HG02885 (cell line): Measurements from ENCODE around the gene C1RL.

Source experiments
- ATAC-seq: cut with Tn5 transposase; IDR thresholded peaks from one replicate; pipeline ENCODE4 v1.9.1; 2021; ENCODE audit warnings: mild to moderate bottlenecking; ENCODE audit not compliant: unreplicated experiment, poor library complexity

The C1RL gene

GRCh38 chr12:7108796-7109571 is at the start of gene C1RL:
TSS of gene C1RL (minus strand) at chr12:7109214. CDS start at chr12:7109180, 34 bp downstream.
- ATAC-seq, result peak; percentile 44

DNA sequence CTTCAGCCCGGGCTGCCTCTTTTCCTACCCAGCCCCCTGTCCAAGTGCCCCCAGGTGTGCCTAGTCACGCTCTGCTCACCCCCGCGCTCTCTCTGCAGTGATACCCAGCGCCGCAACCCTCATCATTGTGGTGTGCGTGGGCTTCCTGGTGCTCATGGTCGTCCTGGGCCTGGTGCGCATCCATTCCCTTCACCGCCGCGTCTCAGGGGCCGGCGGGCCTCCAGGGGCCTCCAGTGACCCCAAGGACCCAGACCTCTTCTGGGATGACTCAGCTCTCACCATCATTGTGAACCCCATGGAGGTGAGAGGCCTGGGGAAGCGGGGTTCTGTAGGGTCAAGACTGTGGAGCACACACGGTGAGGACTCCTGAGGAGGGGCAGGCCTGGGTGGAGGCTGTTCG is 48.4 kb upstream of the C1RL start:
- ATAC-seq, result no peak

- no peak for ATAC-seq
These were observed 47.5 kb upstream of the C1RL start for GRCh38 chr12:7156259-7157197.

GRCh38 chr12:7155471-7156034 is 46.5 kb upstream of the C1RL start:
- no peak for ATAC-seq

- no peak for ATAC-seq
These were observed 46.0 kb upstream of the C1RL start for GRCh38 chr12:7154901-7155470.

- ATAC-seq, result no peak
These were observed 45.0 kb upstream of the C1RL start for GRCh38 chr12:7154042-7154441.

DNA sequence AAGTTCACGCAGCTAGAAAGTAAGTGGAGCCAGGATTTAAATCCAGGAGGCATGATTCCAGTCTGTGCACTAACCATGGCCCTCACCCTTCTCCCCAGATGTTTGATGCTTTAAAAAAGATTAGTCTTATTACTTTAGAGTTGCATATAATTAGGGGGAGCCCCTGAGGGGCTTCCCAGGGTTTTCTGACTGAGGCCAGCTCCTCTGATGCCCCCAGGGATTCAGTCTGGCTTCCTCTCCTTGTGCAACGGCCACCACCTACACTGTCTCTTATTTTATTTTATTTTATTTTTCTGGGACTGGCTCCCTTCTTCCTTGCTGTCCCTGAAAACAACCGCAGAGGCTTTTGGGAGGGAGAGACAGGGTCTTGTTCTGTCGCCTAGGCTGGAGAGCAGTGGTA is 43.8 kb upstream of the C1RL start:
- no peak for ATAC-seq

DNA sequence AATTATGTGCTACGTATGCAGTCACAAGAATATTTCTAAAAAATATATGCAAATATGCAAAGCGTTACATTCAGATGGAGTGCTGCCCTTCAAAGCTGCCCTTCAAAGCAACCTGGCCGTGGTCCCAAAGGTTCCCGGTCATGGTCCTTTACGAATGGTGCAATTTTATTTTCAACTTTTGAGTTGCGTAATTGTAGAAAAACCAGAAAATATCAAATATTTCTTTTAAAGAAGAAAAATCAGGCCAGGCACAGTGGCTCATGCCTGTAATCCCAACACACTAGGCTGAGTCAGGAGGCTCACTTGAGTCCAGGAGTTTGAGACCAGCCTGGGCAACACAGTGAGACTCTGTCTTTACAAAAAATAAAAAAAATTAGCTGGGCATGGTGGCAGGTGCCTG is 42.5 kb upstream of the C1RL start:
- ATAC-seq, result no peak

GRCh38 chr12:7150841-7151240 is 41.8 kb upstream of the C1RL start:
- ATAC-seq, result no peak

DNA sequence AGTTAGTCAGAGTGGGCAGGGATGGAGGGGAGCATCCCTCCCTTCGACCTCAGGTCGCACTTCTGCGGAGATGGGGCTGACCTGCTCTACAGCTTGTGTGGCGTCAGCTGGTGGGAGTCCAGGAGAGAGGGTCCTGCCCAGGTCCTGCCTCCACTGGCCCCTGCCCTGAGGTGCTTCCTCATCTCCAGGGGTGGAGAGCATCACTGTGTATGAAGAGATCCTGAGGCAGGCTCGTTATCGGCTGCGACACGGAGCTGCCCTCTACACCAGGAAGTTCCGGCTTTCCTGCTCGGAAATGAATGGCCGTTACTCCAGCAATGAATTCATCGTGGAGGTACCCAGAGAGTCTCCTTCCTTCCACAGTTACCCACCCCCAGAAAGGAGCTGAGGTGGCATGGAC is 41.3 kb upstream of the C1RL start:
- no peak for ATAC-seq

DNA sequence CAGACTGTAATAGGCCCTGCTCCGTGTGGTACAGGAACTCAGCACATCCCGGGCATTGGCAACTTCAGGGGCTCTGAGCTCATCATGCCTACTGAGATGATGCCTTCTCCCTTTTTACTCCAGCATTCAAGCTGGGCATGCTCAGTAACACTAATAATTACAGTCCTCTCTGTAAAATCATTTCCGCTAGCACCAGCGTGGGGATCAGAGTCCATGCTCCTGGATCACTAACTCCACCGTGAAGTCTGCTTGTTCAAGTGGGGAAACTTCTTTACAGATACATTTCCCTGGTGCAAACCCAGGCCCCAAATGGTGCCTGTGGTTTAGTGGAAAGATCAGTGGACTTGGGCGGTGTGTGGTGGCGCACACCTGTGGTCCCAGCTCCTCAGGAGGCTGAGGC is 37.9 kb upstream of the C1RL start:
- ATAC-seq, result no peak

DNA sequence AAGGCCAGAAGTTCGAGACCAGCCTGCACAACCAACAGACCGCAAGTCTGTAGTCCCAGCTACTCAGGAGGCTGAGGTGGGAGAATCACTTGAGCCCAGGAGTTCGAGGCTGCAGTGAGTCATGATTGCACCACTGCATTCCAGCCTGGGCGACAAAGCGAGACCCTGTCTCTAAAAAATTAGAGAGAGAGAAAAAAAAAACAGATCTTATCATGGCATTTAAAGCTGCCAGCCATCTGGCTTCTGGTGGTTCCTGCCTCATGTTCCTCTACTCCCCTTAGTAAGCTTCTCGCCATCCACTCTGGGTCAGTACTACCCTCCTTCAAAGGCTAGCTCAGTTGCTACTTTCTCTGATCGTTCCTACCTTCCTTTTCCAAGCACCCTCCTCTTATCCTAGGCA is 37.2 kb upstream of the C1RL start:
- ATAC-seq, result no peak

DNA sequence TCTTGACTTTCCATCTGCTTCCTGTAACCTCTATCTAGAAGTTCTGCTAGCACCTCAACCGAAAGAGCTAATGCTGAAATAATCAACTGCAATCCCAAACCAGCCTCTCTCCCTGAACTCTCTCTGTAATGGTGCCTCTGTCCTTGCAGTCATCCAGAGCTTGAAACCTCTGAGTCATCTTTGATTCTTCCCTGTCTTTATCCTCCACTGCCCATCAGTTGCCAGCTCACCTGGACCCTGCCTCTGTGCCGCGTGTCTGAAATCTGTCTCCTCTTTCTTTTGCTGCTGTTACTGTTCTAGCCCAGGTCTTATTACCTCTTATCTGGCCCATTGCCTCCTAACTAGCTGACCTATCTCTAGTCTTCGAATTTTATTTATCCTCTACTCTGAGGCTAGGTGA is 36.7 kb upstream of the C1RL start:
- no peak for ATAC-seq

DNA sequence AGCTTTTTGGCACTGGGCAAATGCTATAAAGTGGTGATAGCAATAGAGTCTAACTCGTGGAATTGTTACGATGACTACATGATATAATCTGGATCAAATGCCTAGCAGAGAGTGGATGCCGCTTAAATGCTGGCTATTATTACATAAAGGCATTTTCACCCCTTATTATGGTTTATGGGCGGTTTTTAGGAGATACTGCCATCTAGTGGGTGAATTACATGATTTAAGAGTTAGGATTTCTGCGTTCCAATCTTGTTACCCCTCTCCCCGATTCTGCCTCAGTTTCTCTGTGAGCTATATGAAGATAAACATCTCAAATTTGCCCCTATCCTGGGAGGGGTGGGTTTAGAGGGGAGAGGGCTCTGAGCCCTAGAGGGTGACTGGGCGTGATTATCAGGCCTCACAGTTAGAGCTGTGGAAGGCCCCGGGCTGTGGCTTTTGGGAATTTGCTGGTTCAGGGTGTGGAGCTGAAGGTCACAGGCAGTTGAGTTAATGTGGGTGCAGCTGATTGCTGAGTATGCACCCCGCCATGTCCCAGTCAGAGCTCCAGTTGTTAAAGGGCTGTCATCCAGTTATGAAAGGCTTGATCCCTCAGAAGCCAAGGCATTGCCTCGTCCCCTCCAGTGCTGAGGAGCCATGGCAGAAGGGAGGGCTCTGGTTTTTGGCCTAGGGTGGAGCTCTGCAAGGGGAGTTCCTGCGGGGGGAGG is 35.6 kb upstream of the C1RL start:
- ATAC-seq, result no peak

- no peak for ATAC-seq
These were observed 34.5 kb upstream of the C1RL start for GRCh38 chr12:7143564-7143963.

DNA sequence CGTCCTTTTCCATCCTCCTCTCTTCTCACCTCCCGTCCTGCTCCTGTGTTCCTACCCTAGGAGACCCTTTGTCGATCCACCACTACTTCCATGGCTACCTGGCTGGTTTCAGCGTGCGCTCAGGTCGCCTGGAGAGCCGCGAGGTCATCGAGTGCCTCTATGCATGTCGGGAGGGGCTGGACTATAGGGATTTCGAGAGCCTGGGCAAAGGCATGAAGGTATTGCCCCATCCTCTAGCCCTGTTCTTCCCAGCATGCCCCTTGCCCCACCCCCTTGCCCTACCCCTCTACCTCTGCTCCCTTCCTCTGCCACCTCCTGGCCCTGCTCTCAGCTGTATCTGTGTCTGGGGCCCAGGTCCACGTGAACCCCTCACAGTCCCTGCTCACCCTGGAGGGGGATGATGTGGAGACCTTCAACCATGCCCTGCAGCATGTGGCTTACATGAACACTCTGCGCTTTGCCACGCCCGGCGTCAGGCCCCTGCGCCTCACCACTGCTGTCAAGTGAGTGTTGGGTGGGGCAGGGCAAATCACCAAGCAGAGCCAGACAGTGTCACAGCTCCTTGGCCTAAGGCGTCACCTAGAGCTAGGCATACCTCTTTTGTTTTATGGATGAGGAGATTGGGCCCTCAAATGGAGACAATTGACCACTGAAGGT is 33.9 kb upstream of the C1RL start:
- ATAC-seq, result no peak

GRCh38 chr12:7142056-7142644 is 33.1 kb upstream of the C1RL start:
- no peak for ATAC-seq

- ATAC-seq, result no peak
These were observed 32.5 kb upstream of the C1RL start for GRCh38 chr12:7141351-7142005.

GRCh38 chr12:7139200-7139599 is 30.2 kb upstream of the C1RL start:
- no peak for ATAC-seq
